ENCODE data around the gene BIRC2. TPM values are rescaled to one million over a fixed set of nuclear protein-coding genes. Genes with fewer than 3 reads are reported as not detected.

BIRC2 gene
- total RNA-seq, 4 donors from 2014 or later: 25.6 to 40.3 (median 33.5) TPM

DNA sequence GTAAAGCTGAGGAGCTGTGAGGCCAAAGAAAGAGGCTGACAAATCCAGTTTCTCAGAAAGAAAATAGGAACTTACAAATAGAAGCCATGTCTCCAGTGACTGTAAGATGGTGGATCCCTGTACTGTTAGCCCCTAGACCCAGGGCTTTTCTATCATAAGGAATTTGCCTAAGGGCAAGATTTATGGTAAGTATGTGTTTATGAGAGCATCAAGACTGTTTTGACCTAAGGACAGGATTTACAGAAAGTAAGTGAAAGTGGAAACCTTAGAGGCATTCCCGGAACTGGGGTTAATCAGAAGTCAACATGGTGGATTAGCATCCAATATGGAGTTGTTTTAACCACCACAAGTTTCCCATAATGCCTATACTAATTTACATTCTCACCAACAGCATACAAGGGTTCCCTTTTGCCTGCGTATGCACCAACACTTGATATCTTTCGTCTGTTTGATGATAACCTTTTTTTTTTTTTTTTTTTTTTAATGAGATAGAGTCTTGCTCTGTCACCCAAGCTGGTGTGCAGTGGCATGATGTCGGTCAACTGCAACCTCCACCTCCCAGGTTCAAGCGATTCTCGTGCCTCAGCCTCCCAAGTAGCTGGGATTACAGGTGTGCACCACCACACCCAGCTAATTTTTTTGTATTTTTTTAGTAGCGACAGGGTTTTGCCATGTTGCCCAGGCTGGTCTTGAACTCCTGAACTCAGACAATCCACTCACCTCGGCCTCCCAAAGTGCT is 40.2 kb downstream of the BIRC2 start:
- H3K4me1 ChIP-seq: peaks cover 0 to 18% (median 9%) of the 10 kb centered on the region in 4 donors
- peaks cover 20 to 71% (median 39%) of the 10 kb centered on the region in 4 donors for H3K36me3 ChIP-seq
- DNase-seq (ENCODE audit: extremely low spot score): no peak
- H3K27ac ChIP-seq (replicated peaks in 1 of 4): no peak overlapping the region
- H3K9me3 ChIP-seq: no peaks in the 10 kb centered on the region
- intact Hi-C loops (cut with DNase I): no loop called here
- no peak overlapping the region for H3K4me3 ChIP-seq
- TF ChIP-seq EP300 (IDR thresholded peaks at IDR 0.05) (no peak), POLR2AphosphoS5 (IDR thresholded peaks at IDR 0.05) (no peak), CTCF (IDR thresholded peaks at IDR 0.05) (no peak), POLR2A (IDR thresholded peaks at IDR 0.05; ENCODE audit: low read depth) (no peak)
- WGBS: 85% methylated on average over 8 of the region's 8 CpGs
- H3K27me3 ChIP-seq: no peaks in the 10 kb centered on the region

DNA sequence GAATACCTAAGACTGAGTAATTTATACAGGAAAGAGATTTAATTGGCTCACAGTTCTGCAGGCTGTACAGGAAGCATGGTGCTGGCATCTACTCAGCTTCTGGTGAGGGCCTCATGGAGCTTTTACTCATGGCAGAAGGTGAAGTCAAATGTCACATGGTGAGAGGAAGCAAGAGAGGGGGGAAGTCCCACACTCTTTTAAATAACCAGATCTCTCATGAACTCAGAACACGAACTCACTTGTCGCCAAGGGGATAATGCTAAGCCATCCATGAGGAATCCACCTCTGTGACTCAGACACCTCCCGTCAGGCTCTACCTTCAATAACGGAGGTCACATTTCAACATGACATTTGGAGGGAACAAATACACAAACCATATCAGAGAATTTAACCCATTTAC is 42.2 kb downstream of the BIRC2 start:
- Histone ChIP-seq H3K4me3 (no peak overlapping the region), H3K27me3 (no peaks in the 10 kb centered on the region), H3K27ac (replicated peaks in 1 of 4) (no peak overlapping the region), H3K9me3 (no peaks in the 10 kb centered on the region), H3K36me3 (peaks cover 20 to 88% (median 58%) of the 10 kb centered on the region in 4 donors), H3K4me1 (peaks cover 0 to 11% (median 9%) of the 10 kb centered on the region in 4 donors)
- TF ChIP-seq EP300 (IDR thresholded peaks at IDR 0.05) (no peak), CTCF (IDR thresholded peaks at IDR 0.05) (no peak), POLR2A (IDR thresholded peaks at IDR 0.05; ENCODE audit: low read depth) (no peak), POLR2AphosphoS5 (IDR thresholded peaks at IDR 0.05) (no peak)
- WGBS: 94% methylated on average over 4 of the region's 4 CpGs
- DNase-seq (ENCODE audit: extremely low spot score): no peak
- intact Hi-C loops (cut with DNase I): no loop called here

DNA sequence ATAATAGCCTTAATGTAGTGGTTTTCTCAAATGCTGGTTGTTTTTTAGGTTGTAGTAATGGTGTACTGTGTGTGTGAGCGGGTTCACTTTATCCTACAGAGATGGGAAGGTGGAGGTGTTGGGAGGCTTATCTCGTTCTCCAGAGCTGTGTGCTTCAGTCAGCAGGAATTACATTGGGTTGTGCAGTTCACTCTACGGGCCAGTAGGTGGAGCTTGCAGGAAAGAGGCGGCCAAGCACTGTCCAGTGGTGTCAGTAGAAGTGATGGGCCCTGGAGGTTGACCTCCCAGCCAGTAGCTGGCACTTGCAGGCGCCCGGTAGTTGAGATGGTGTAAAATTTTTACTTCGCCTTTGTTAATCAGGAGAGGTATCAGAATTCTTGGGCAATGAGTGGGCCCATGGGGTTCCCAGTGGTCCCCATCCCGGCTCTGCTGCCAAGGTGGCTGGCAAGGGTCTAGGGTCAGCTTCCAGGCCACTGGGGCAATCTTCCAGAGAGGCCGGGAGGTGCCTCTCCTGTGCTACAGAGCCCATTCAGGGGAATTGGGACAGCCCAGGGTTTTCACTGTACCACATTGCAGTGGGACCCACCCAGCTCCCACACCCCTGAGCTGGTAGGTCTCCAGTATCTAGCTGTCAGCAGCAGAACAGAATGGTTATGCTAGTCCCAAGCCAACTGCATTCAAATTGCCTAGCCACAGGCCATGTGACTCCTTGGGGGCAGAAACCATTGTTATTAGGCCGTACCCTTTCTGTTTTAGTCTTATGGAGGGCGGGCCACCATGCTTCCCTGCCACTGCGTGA is 43.9 kb downstream of the BIRC2 start:
- no peak overlapping the region for H3K27ac ChIP-seq (replicated peaks in 1 of 4)
- WGBS: 63% methylated on average over 12 of the region's 12 CpGs
- intact Hi-C loops (cut with DNase I): loop anchor here (5.0 kb wide), 2 partner anchors 61 to 106 kb away; partner anchors contain the start of gene TMEM123
- no peak for DNase-seq (ENCODE audit: extremely low spot score)
- peaks cover 0 to 9% (median 4%) of the 10 kb centered on the region in 4 donors for H3K4me1 ChIP-seq
- no peaks in the 10 kb centered on the region for H3K27me3 ChIP-seq
- H3K36me3 ChIP-seq: peaks cover 14 to 87% (median 57%) of the 10 kb centered on the region in 4 donors
- H3K4me3 ChIP-seq: no peak overlapping the region
- TF ChIP-seq CTCF (IDR thresholded peaks at IDR 0.05) (peak; percentile 70 to 97 (median 77)), POLR2A (IDR thresholded peaks at IDR 0.05; ENCODE audit: low read depth) (no peak)
- no peaks in the 10 kb centered on the region for H3K9me3 ChIP-seq

- Histone ChIP-seq H3K27ac (replicated peaks in 1 of 4) (no peak overlapping the region), H3K4me3 (no peak overlapping the region), H3K9me3 (no peaks in the 10 kb centered on the region), H3K4me1 (peaks cover 0 to 9% (median 5%) of the 10 kb centered on the region in 4 donors), H3K36me3 (peaks cover 14 to 84% (median 60%) of the 10 kb centered on the region in 4 donors), H3K27me3 (no peaks in the 10 kb centered on the region)
- WGBS: 95% methylated on average over 2 of the region's 4 CpGs
- no peak for TF ChIP-seq EP300 (IDR thresholded peaks at IDR 0.05)
- no peak for TF ChIP-seq POLR2AphosphoS5 (IDR thresholded peaks at IDR 0.05)
- TF ChIP-seq POLR2A (IDR thresholded peaks at IDR 0.05; ENCODE audit: low read depth): no peak
- TF ChIP-seq CTCF (IDR thresholded peaks at IDR 0.05): no peak
- intact Hi-C loops (cut with DNase I): loop anchor here (5.0 kb wide), 2 partner anchors 61 to 106 kb away; partner anchors contain the start of gene TMEM123
- no peak for DNase-seq (ENCODE audit: extremely low spot score)
These were observed 44.7 kb downstream of the BIRC2 start for GRCh38 chr11:102391549-102392237.
